IPS-18a (cell line): ENCODE measurements around the gene SERHL2.
"Not testable (repeated sequence)": the region's sequence is repeated elsewhere in the genome, so short reads cannot be mapped to it uniquely, and the experiment has no call there.

Source experiments
- H3K27ac ChIP-seq: one replicate; pipeline ENCODE4 v1.5.1; 2013; ENCODE audit warnings: low read length
- H3K27me3 ChIP-seq: one replicate; pipeline ENCODE4 v1.6.1; 2013; ENCODE audit warnings: mild to moderate bottlenecking, low read length; ENCODE audit not compliant: control insufficient read depth, insufficient read depth
- H3K36me3 ChIP-seq: one replicate; pipeline ENCODE4 v1.6.1; 2013; ENCODE audit warnings: low read depth, low read length; ENCODE audit not compliant: control insufficient read depth
- H3K4me1 ChIP-seq: one replicate; pipeline ENCODE4 v1.6.1; 2013; ENCODE audit warnings: low read depth, low read length; ENCODE audit not compliant: control insufficient read depth
- H3K4me3 ChIP-seq: one replicate; pipeline ENCODE4 v1.5.1; 2013; ENCODE audit warnings: low read length
- H3K9ac ChIP-seq: one replicate; pipeline ENCODE4 v1.6.1; 2013; ENCODE audit warnings: mild to moderate bottlenecking, low read length, moderate library complexity
- H3K9me3 ChIP-seq: one replicate; pipeline ENCODE4 v1.6.1; 2013; ENCODE audit warnings: low read depth, low read length; ENCODE audit not compliant: control insufficient read depth

The SERHL2 gene

DNA sequence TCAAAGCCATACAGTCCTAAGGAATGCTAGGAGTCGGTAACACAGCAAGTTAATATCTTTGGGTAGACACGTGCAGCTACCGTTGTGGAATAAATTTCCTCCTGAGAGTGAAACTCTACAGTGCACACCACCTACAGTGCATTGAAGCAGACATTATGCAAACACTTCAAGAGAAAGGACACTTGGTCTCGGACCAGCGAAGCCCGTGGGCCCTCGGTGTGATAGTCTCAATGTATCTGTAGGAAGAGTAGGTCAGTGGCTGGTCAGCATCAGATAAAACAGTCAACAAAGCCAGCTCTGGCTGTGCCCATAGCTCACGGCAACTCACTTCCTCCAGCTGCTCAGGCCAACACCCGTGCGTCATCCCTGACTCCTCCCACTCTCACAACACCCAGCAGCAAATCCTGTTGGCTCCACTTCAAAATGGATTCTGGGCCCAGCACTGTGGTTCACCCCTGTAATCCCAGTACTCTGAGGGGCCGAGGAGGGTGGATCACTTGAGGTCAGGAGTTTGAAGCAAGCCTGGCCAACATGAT lies 14.5 kb upstream of the SERHL2 start:
- H3K36me3 ChIP-seq, H3K9me3 ChIP-seq, H3K4me1 ChIP-seq, H3K27me3 ChIP-seq, H3K4me3 ChIP-seq, H3K27ac ChIP-seq, H3K9ac ChIP-seq: not testable (repeated sequence)

DNA sequence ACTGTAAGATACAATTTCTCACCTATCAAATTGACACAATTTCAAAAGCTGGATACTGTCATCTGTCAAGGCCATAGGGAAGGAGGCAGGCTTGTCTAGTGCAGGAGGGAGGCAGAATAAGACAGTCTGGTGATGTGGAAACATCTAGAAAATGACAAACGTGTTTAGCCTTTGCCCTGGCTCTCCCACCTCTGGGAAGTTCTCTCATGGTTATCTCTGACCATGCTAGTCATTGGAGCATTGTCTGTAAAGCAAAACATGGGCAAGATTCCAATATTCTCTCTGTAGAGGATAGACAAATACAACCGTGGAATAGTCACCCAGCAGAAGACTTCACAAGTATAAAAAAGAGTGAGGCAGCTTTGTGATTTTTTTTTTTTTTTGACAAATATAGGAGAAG lies 9.1 kb upstream of the SERHL2 start:
- H3K9me3 ChIP-seq, result no peaks in the 10 kb centered on the region
- no peaks in the 10 kb centered on the region for H3K27me3 ChIP-seq
- H3K9ac ChIP-seq, result no peak overlapping the region
- no peak overlapping the region for H3K4me3 ChIP-seq
- no peaks in the 10 kb centered on the region for H3K4me1 ChIP-seq
- H3K27ac ChIP-seq, result no peak overlapping the region
- no peaks in the 10 kb centered on the region for H3K36me3 ChIP-seq

DNA sequence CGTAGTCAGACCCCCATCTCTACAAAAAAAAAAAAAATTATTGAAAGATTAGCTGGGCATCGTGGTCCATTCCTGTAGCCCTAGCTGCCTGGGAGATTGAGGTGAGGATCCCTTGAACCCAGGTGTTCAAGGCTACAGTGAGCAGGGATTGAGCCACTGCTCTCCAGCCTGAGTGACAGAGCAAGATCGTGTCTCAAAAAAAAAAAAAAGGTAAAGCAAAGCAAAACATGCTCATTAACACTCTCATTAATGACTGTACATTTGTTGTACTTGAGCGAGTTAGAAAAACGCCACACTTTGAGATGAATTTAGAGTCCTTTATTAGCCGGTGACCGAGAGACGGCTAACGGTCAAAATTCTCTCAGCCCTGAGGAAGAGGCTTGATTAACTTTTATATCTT lies 6.2 kb upstream of the SERHL2 start:
- H3K9ac ChIP-seq, result no peak overlapping the region
- no peaks in the 10 kb centered on the region for H3K36me3 ChIP-seq
- peaks cover 13% of the 10 kb centered on the region for H3K27me3 ChIP-seq
- H3K4me3 ChIP-seq, result no peak overlapping the region
- H3K27ac ChIP-seq, result no peak overlapping the region
- H3K9me3 ChIP-seq, result no peaks in the 10 kb centered on the region
- H3K4me1 ChIP-seq, result no peaks in the 10 kb centered on the region

DNA sequence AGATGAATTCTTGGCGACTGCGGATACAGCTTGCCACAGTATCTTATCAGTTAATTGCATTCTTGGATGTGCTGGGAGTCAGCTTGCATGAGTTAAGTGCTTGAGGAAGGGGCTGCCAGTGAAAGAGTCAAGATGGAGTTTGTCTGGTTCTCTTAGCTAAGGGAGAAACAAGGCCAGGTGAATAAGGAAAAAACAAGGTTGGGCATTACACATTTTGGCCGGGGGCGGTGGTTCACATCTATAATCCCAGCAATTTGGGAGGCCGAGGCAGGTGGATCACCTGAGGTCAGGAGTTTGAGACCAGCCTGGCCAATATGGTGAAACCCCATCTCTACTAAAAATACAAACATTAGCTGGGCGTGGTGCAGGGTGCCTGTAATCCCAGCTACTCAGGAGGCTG lies 5.6 kb upstream of the SERHL2 start:
- H3K4me3 ChIP-seq, H3K9me3 ChIP-seq, H3K4me1 ChIP-seq, H3K9ac ChIP-seq, H3K36me3 ChIP-seq, H3K27ac ChIP-seq: not testable (repeated sequence)
- H3K27me3 ChIP-seq, result peaks cover 17% of the 10 kb centered on the region

DNA sequence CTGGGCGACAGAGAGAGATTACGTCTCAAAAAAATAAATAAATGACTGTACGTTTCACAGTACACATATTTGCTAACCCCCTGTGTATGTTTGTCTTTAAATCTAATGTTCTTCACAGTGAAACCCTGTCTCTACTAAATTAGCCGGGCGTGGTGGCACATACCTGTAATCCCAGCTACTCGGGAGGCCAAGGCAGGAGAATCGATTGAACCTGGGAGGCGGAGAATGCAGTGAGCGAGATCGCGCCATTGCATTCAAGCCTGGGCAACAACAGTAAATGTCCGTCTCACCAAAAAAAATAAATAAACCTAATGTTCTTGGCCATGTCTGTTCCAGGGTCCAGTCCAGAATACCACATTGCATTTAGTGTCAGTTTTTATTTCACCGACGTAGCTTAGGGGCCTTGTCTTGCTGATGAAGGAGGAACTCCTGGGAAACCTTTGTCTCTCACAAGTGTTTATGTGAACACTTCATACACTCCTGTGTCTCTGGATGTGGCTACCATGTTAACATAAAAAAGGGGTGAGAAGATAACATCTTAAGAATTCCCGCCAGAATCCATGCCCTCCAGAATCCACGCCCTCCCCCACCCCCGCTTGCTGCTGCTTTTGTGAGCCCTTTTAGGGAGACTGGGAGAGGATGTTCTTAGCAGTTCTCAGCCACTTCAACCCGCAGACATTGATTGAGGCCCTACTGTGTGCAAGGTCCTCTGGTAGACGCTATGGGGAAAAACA lies 5.0 kb upstream of the SERHL2 start:
- Histone ChIP-seq H3K4me3 (no peak overlapping the region), H3K27ac (no peak overlapping the region), H3K9ac (no peak overlapping the region), H3K27me3 (peaks cover 17% of the 10 kb centered on the region), H3K36me3 (no peaks in the 10 kb centered on the region), H3K9me3 (no peaks in the 10 kb centered on the region), H3K4me1 (no peaks in the 10 kb centered on the region)

DNA sequence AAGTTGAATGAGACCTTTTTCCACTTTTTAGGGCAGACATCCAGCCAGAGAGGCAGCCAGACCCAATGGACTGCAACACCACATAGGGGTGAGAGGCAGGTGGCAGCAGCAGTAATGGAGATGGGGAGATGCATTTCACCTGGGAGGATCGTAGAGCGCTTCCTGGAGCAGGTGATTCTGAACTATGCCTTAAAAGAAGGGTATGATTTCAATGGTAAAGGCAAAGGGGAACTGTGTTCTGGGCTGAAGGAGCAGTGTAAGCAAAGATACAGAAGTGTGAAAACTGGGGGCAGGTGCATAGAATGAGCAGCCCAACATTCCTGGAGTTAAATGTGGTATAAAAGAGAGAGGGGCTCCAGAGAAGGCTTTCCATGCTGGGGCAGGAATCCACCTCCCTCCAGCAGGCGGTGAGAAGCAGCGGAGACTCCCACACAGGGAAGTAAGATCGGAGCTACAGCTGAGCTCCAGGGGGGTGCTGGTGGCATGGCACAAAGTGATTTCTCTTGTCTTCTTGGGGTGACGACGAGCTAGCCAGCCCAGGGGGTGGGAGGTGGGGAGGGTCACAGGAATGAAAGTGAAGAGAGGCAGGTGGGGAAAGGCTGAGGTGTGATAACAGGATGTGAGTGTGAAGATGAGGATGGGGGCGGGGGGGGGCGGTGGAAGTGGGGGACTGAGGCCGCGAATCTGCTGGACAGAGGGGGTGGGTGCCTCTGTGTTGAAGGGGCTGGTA lies 4.3 kb upstream of the SERHL2 start:
- no peaks in the 10 kb centered on the region for H3K4me1 ChIP-seq

DNA sequence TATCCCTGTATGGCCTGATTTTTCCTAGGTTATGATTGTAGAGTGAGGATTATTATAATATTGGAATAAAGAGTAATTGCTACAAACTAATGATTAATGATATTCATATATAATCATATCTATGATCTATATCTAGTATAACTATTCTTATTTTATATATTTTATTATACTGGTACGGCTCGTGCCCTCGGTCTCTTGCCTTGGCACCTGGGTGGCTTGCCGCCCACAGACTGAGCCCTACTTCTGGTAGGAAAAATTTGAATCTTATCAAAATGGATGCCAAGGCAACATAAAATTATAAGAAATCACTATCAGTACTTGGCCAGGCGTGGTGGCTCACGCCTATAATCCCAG lies 1.5 kb upstream of the SERHL2 start:
- not testable (repeated sequence) for H3K9me3 ChIP-seq, H3K36me3 ChIP-seq, H3K4me1 ChIP-seq, H3K27ac ChIP-seq, H3K9ac ChIP-seq, H3K4me3 ChIP-seq
- H3K27me3 ChIP-seq, result peaks cover 17% of the 10 kb centered on the region

More for the DNA sequence above, 4.3 kb upstream of the SERHL2 start:
- Histone ChIP-seq H3K27me3 (peaks cover 17% of the 10 kb centered on the region), H3K9me3 (no peaks in the 10 kb centered on the region), H3K36me3 (no peaks in the 10 kb centered on the region), H3K4me3 (no peak overlapping the region), H3K27ac (no peak overlapping the region), H3K9ac (no peak overlapping the region)

DNA sequence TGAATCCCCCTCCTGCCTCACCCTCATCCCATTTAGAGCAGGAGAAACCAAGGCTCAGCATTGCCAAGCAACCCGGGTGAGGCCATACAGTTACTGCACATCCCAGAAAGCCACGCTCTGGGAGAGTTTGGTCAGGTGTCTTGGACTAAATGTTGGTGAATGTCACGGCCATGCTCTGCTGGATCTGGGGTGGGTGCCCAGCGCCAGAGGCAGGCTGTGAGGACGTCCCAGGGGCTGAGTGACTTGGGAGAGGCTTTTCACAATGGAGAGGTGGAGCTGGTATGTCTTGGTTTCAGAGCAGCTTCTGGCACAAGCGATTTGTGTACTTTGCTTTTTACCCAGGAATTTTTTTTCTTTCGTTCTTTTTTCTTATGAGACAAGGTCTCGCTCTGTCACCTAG lies 6.6 kb downstream of the SERHL2 start:
- no peaks in the 10 kb centered on the region for H3K9me3 ChIP-seq
- peaks cover 10% of the 10 kb centered on the region for H3K27me3 ChIP-seq
- no peak overlapping the region for H3K4me3 ChIP-seq
- H3K9ac ChIP-seq, result no peak overlapping the region
- H3K4me1 ChIP-seq, result no peaks in the 10 kb centered on the region
- H3K36me3 ChIP-seq, result no peaks in the 10 kb centered on the region
- no peak overlapping the region for H3K27ac ChIP-seq

DNA sequence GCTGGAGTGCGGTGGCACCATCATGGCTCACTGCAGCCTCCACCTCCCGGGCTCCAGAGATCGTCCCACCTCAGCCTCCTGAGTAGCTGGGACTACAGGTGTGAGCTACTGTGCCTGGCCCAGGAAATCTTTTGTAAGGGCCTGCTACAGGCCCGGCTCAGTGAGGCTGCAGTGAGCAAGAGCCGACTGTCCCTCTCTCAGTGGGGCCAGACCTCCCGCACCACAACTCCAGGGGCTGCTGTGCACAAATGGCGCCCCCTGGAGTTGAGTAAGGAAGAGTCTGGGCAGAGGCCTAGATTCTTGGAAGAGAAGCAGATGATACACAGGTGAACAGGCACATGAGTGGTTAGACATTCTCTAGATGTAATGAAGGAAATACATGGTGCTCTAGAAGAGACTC lies 7.0 kb downstream of the SERHL2 start:
- no peaks in the 10 kb centered on the region for H3K9me3 ChIP-seq
- peaks cover 10% of the 10 kb centered on the region for H3K27me3 ChIP-seq
- no peaks in the 10 kb centered on the region for H3K4me1 ChIP-seq
- no peak overlapping the region for H3K4me3 ChIP-seq
- H3K9ac ChIP-seq, result no peak overlapping the region
- no peak overlapping the region for H3K27ac ChIP-seq
- H3K36me3 ChIP-seq, result no peaks in the 10 kb centered on the region

DNA sequence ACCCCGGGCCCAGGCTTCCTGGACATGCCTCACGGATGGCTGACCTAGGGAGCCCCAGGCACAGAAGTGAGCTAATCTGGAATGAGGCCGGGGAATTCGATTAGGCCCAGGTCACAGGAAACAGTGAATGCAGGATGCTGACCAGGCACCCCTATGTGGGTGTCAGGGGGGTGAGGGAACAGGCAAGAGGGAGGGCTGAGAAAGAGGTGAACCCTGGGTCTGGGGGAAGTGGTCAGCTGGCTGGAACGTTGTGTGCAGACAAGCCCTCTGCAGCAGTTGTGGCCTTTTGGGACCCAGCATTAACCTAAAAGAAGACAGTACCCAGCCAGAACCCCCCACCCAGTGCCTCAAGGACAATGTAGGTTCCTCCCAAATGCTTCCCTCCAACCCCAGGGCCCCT lies 8.1 kb downstream of the SERHL2 start:
- H3K27ac ChIP-seq, result no peak overlapping the region

DNA sequence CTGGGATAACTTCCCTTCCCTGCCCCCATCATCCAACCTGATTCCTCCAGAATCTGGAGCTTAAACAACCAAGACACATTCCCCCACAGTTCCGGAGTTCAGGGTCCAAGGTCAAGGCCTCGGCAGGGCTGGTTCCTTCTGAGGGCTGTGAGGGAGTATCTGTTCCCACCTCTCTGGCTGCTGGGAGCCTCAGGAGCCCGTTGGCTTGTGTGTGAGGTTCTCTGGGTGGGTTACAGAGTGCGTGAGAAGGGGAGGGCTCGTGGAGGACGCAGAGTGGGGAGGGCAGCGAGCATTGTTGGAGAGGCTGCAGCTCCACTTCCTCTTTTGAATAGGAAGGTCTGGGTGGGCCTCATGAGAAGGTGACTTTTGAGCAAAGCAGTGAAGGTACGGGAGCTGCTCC lies 8.5 kb downstream of the SERHL2 start:
- Histone ChIP-seq H3K4me3 (no peak overlapping the region), H3K27me3 (peaks cover 10% of the 10 kb centered on the region), H3K36me3 (no peaks in the 10 kb centered on the region), H3K27ac (no peak overlapping the region), H3K9ac (no peak overlapping the region), H3K9me3 (no peaks in the 10 kb centered on the region), H3K4me1 (no peaks in the 10 kb centered on the region)

More for the DNA sequence above, 8.1 kb downstream of the SERHL2 start:
- Histone ChIP-seq H3K36me3 (no peaks in the 10 kb centered on the region), H3K4me1 (no peaks in the 10 kb centered on the region), H3K9me3 (no peaks in the 10 kb centered on the region), H3K27me3 (peaks cover 10% of the 10 kb centered on the region), H3K4me3 (no peak overlapping the region), H3K9ac (no peak overlapping the region)

DNA sequence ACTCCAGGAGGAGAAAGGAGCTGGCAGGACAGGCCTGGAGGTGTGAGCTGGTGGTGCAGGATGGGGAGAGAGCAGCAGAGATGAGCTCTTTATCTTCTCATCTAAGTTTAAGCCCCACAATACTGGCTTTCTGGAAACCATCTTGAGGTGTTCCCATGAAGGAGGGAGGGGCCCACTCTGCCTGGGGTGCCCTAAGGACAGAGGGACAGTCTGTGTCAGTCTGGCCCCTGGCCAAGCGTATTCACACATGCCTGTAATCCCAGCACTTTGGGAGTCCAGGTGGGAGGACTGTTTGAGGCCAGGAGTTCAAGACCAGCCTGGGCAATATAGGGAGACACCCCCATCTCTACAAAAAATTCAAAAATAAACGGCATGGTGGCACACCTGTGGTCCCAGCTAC lies 8.9 kb downstream of the SERHL2 start:
- Histone ChIP-seq H3K27ac (no peak overlapping the region), H3K27me3 (peaks cover 10% of the 10 kb centered on the region), H3K4me1 (no peaks in the 10 kb centered on the region), H3K9ac (no peak overlapping the region), H3K4me3 (no peak overlapping the region), H3K36me3 (no peaks in the 10 kb centered on the region), H3K9me3 (no peaks in the 10 kb centered on the region)
